A673 (cell line): ENCODE measurements around the gene CXCR3.

Experiments
- CTCF ChIP-seq: fragments of 300-800, 200-600 bp; sonication (generic); conservative IDR thresholded peaks from 2 replicates; pipeline ENCODE4 v1.5.1; 2017; ENCODE audit warnings: low read depth, mild to moderate bottlenecking, antibody characterized with exemption, low read length, moderate library complexity, mixed read lengths
- EZH2 ChIP-seq: fragments of 200-600 bp; sonication (generic); IDR thresholded peaks from 2 replicates; pipeline ENCODE4 v1.6.1; 2017; ENCODE audit warnings: borderline replicate concordance, low read depth, mild to moderate bottlenecking, mixed read lengths, antibody characterized with exemption, low read length; ENCODE audit not compliant: poor library complexity, severe bottlenecking

- no peak for TF ChIP-seq CTCF
- no peak for TF ChIP-seq EZH2
Measured at GRCh38 chrX:71609095-71609750, 9.1 kb downstream of the CXCR3 start.
